Stromal cell of bone marrow (primary cell): ENCODE measurements around the gene CCDC88C.
"Not testable (repeated sequence)": the region's sequence is repeated elsewhere in the genome, so short reads cannot be mapped to it uniquely, and the experiment has no call there.

Source experiments
- DNase-seq: peaks from one replicate; pipeline ENCODE4 v3.0.0-alpha.2; 2012; ENCODE audit warnings: low read depth

Gene CCDC88C

DNA sequence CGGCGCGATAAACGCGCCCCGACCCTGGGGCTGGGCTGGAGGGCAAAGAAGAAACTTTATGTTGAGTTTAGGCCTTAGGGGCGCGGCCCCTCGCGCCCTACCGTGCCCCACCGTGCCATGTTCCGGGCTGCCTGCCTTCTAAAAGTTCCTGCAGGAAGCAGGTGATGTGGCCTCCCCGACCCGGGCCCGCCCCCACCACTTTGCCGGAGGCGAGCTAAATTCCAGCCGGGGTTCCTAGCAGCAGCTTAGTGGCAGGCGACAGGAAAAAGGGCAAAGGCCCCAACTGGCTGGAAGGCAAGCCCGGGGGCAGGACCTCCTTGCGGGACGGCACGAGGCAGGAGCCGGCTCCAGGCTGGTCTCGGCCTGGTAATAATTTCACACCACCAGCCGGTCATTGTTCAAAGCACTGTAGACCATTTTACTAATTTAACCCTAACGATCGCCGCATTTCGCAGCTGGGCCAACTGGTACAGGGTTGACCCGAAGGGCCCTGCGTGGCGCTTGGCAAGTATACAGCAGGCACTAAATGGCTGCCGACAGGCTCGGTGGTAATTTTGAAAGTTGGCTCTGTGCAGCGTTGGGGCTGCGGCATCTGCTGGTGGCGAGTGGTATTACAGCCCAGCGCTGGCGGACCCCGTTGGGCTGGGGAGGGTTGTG, 895 bp upstream of the CCDC88C start:
- DNase-seq = no peak

DNA sequence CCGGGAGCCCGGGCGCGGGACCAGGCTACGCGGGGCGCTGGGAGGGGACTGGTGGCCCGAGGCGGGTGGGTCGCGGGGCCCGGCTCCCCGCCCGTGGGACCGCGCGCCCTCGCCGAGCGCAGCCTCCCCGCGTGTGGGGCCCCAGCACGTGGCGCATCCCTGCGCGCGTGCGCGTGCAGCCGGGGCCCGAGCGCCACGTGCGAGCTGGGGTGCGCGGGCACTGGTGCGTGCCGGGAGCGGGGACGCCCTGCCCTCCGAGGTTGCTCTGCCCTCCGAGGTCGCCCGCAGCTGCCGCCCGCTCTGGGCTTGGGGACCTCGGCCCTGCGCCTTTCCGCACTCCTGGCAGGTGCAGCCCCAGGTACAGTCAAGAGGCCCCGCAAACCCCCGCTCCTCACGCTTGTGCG, 365 bp upstream of the CCDC88C start:
- DNase-seq = no peak

DNA sequence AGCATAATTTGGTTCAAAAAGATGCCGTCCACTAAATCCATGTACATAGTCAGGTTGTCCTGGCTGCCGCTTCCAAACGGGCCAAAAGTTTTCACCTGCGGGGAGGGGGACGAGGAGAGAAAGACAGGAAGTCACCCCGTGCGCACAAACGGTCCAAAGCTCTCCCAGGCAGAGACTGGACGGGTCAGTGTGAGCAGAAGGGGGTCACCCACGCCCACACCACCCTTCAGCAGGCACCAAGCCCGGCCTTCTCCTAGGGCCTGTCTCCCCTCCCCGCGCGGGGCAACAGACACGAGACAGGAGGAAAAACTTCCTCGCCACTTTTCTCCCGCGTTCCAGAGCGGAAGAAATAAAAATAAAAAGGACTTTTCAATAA, 888 bp downstream of the CCDC88C start:
- DNase-seq = no peak

GRCh38 chr14:91415794-91416743, 1.6 kb downstream of the CCDC88C start:
- no peak for DNase-seq

DNA sequence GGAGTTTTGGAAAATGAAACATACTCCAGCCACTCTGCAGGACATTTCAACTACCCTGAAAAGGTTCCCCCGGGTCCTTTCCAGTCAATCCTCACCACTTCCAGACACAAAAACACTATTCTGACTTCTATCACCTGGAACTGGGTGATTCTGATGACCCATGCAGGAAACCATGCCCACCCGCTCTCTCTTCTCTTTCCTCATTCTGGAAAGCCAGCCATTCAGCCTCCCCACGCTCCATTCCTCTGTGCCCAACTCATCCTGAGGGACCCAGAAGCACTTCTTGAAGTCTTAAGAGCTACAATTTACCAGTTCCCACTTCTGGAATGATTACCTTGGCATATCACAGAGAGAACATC, 3.2 kb downstream of the CCDC88C start:
- no peak for DNase-seq

DNA sequence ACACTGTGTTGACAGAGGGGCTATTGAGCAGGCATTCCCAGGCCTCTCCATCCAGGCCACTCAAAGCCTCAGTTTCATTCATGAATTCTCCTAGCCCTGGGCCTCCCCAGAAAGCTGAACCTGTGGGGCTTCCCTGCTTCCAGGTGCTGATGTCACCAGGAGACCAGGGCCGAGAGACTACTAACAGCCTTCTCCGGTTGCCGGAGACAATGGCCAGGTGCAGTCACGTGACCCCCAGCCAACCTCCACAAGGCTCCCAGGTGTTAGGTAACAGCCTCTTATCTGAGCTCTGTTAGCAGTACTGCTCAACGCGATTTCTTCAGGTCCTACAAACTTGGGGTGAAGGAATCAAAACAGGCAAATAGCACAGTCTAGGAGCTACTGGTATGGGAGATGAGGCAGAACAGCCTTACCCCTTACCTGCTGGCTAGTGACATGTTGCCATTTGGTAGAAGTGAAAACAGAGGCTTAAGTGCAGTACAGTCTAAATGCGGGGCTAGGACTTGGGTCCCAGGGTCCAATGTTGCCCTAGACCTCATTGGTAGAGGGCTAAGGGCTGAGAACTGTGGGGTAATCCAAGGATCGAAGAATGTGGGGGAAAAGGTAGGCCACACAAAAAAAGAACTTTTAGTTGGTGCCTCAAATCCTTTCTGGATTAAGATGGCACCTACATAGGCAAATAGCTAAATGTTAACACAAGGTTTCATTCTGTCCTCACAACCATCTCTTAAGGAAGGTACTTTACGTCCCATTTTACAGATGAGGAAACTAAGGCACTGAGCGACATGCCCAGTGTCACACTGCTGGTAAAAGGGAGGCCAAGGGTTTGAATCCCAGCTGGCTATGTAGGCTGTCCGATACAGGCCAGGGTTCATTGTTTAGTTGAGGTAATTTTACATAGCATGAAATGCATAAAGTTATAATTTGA, 3.8 kb downstream of the CCDC88C start:
- DNase-seq = no peak

DNA sequence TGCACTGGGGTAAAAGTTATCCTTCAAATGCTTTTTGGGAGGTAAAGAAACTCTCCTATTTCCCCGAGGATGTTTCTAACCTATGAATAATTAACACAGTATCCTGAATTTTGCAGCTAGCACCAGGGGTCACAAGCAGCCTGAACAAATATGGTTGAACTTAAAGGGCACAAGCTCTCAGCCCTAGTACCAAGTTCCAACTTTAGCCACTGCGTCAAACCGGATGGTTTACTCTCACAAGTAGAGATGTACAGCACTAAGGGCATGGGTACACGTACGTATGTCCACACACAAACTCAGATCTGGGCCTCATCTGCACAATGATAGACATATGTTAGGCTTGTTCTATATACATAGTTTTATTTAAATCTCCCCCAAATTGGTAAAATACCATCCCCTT, 4.7 kb downstream of the CCDC88C start:
- DNase-seq = no peak

DNA sequence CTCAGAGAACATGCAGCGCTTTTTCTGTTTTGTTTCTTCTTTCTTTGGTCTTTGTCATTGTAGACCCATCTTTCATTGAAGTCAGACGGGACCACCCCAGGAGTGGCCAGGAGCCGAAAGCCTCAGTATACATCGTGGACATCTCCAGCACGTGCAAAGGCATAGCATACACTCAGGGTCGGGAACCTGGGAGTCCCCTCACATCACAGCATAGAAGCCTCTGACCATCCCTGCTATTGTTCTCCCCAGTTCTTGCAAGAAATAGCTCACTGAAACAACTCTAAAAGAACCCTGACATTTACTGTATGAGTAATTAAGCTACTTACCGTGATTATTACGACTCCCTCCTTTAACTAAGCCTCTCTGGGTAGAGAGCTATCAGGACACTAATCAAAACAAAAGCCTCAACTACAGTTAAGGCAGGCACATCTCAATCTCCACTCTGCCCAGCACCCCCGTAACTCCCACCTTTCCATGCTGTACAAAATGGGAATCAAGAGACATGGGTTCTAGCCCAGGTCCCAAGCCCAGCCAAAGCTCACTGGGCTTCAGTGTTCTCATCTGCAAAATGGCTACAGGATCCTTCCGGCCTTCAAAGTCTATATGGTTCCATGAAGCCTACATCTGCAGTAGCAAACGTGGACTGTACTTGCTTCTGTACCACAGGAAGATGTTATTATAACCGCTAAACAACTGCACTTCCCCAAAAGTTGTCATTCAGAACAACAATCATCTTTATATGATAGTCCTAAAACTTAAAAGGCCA, 6.7 kb downstream of the CCDC88C start:
- DNase-seq = no peak

GRCh38 chr14:91409928-91410718, 7.5 kb downstream of the CCDC88C start:
- DNase-seq = no peak

- DNase-seq = not testable (repeated sequence)
These were observed 8.4 kb downstream of the CCDC88C start for GRCh38 chr14:91409240-91409639.

- no peak for DNase-seq
These were observed 10.6 kb downstream of the CCDC88C start for GRCh38 chr14:91406982-91407381.

- no peak for DNase-seq
These were observed 11.2 kb downstream of the CCDC88C start for GRCh38 chr14:91406451-91406850.

DNA sequence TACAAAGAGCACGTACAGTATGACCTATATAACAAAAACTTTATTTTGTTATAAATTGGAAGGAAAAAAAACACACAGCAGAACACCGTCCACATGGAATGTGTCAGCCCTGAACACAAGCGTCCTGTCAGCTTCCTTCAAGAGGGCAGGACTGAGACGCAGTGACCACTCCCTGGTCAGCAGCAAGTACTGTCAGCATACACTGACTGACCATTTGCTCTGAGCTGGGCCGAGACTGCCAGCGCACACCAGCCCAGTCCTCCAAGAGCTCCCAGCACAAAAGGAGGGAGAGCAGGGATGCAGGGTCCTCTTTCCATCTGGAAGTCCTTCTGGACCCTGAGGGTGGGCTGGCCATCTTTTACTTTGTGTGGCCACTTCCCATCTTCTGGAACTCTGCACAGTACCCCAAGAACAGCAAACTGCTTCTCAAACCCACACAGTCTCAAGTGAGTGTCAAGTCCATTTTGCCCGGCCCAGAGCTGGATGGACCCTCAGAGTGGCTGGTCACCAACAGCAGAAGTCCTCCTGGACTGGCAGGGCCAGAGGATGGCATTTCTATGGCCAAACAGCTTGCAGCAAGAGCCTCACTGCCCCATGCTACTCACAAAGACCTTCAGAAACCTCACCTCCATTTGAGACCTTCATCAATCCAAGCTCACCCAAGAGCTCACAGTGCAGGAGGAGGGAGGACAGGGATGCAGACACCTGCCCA, 11.7 kb downstream of the CCDC88C start:
- DNase-seq = no peak

- DNase-seq = no peak
These were observed 12.3 kb downstream of the CCDC88C start for GRCh38 chr14:91405241-91405721.

- no peak for DNase-seq
These were observed 14.6 kb downstream of the CCDC88C start for GRCh38 chr14:91402771-91403600.

DNA sequence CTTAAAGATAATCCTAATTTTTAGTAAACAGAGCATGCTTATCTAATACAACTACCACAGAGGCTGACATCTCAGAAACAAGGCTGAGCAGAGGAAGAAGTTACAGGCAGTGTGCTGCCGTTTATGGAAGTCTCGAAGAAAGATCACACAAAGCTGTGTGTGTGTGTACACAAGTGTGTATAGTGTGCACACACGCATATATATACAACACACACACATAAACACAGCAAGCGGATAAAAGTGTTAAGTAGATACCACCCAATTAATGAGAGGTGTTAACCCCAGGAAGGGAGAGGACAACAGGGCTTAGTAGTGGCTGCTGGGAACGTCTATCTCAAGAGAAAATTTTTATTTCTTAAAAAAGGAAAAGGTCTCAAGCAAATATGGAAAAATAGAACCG, 15.3 kb downstream of the CCDC88C start:
- DNase-seq = no peak

DNA sequence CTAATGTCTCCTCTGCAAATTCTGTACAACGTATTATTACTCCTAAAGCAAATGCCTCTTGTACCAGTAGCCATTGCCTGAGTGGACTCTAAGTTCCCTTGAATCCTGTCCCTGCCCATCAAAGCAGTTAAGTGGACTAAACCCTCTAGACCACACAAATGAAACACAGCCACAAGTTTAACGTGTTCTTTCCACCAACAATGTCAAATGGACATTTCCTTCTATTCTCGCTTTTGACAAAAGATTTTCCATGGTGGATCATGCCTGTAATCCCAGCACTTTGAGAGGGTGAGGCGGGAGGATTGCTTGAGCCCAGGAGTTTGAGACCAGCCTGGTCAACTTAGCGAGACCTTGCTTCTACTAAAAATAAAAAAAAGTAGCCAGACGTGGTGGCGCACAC, 15.9 kb downstream of the CCDC88C start:
- DNase-seq = no peak

GRCh38 chr14:91400696-91401095, 16.9 kb downstream of the CCDC88C start:
- no peak for DNase-seq
